Thoracic aorta (tissue), 2 donors: Measurements from ENCODE around the gene GDF7. TPM values are rescaled to one million over a fixed set of nuclear protein-coding genes. Genes with fewer than 3 reads are reported as not detected.

Experiments
- ATAC-seq: fragments of 150-250 bp; one replicate; pipeline ENCODE4 v1.8.0; 2017; ENCODE audit warnings: low read depth; ENCODE audit not compliant: insufficient number of reproducible peaks, low FRiP score
- DNase-seq: peaks from one replicate; pipeline ENCODE4 v3.0.0-alpha.2; 2020; ENCODE audit warnings: low spot score
- H3K27ac ChIP-seq, 2 donors: fragments of 200-600 bp; sonication (generic); 1 replicate in 1 of 2; 2 replicates in 1 of 2; pipeline ENCODE4 v1.5.1; 2016; ENCODE audit warnings: mild to moderate bottlenecking in 2 of 2, moderate library complexity in 2 of 2
- H3K27me3 ChIP-seq: fragments of 200-600 bp; sonication (generic); replicated peaks from 2 replicates; pipeline ENCODE4 v1.6.0; 2016; ENCODE audit warnings: mild to moderate bottlenecking; ENCODE audit not compliant: insufficient read depth
- H3K36me3 ChIP-seq: fragments of 200-600 bp; sonication (generic); one replicate; pipeline ENCODE4 v1.5.1; 2016
- H3K4me1 ChIP-seq, 2 donors: fragments of 200-600 bp; sonication (generic); 1 replicate in 1 of 2; 2 replicates in 1 of 2; pipeline versions ENCODE4 v1.5.1 to v1.6.0; 2016; ENCODE audit warnings: low read depth in 2 of 2, mild to moderate bottlenecking in 1 of 2; ENCODE audit not compliant: control insufficient read depth in 1 of 2
- H3K4me3 ChIP-seq: fragments of 200-600 bp; sonication (generic); 2 replicates; pipeline ENCODE4 v1.5.1; 2016; ENCODE audit warnings: mild to moderate bottlenecking
- H3K9me3 ChIP-seq: fragments of 200-600 bp; sonication (generic); 2 replicates; pipeline ENCODE4 v1.5.1; 2016
- total RNA-seq, 2 donors: library from RNA; depleted of rRNA; stranded (reverse); fragments of >200 nt; gene quantifications; one replicate each; pipeline versions ENCODE4 v1.1.0 to v1.2.3, GENCODE V29; 2016
- TF ChIP-seq, protein P1 (sequence below): fragments of 200-600 bp; sonication (generic); IDR thresholded peaks from one replicate; pipeline ENCODE4 v1.5.1; 2019; ENCODE audit warnings: antibody characterized with exemption

Gene GDF7
- total RNA-seq, 2 donors from 2014 or later, result 39.7 to 40.7 TPM

DNA sequence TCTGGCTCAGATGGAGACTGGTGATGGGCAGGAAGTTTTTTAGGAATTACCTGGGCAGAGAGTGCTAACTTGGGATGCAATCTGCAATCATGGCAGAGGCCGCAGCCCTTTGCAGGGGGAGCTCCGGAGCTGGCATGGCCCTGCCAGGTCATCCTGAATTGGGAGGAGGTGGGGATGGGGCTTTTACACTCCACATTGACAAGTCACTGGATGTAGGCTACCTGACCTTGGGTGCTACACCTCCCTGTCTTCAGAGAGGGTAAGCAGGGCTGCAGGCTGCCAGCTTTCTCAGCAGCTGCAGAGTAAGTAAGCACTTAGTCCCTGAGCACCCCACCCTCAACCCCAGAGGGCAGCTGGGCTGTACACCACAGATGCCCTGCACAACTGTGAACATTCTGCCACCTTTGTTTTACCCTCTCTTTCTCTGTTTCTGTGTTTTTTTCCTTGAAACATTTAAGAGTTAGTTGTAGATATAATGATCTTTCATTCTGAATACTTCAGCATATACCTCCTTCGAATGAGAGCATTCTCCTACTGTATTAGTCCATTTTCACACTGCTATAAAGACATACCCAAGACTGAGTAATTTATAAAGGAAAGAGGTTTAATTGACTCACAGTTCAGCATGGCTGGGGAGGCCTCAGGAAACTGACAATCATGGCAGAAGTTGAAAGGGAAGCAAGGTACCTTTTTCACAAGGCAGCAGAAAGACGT lies 9.3 kb upstream of the GDF7 start:
- Histone ChIP-seq H3K4me3 (no peak overlapping the region), H3K36me3 (no peaks in the 10 kb centered on the region), H3K9me3 (no peaks in the 10 kb centered on the region), H3K27me3 (no peaks in the 10 kb centered on the region), H3K27ac (no peak overlapping the region), H3K4me1 (peaks cover 0 to 9% of the 10 kb centered on the region in 2 donors)
- no peak for DNase-seq
- ATAC-seq, result no peak
- TF ChIP-seq, protein P1, sequence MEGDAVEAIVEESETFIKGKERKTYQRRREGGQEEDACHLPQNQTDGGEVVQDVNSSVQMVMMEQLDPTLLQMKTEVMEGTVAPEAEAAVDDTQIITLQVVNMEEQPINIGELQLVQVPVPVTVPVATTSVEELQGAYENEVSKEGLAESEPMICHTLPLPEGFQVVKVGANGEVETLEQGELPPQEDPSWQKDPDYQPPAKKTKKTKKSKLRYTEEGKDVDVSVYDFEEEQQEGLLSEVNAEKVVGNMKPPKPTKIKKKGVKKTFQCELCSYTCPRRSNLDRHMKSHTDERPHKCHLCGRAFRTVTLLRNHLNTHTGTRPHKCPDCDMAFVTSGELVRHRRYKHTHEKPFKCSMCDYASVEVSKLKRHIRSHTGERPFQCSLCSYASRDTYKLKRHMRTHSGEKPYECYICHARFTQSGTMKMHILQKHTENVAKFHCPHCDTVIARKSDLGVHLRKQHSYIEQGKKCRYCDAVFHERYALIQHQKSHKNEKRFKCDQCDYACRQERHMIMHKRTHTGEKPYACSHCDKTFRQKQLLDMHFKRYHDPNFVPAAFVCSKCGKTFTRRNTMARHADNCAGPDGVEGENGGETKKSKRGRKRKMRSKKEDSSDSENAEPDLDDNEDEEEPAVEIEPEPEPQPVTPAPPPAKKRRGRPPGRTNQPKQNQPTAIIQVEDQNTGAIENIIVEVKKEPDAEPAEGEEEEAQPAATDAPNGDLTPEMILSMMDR, result no peak

DNA sequence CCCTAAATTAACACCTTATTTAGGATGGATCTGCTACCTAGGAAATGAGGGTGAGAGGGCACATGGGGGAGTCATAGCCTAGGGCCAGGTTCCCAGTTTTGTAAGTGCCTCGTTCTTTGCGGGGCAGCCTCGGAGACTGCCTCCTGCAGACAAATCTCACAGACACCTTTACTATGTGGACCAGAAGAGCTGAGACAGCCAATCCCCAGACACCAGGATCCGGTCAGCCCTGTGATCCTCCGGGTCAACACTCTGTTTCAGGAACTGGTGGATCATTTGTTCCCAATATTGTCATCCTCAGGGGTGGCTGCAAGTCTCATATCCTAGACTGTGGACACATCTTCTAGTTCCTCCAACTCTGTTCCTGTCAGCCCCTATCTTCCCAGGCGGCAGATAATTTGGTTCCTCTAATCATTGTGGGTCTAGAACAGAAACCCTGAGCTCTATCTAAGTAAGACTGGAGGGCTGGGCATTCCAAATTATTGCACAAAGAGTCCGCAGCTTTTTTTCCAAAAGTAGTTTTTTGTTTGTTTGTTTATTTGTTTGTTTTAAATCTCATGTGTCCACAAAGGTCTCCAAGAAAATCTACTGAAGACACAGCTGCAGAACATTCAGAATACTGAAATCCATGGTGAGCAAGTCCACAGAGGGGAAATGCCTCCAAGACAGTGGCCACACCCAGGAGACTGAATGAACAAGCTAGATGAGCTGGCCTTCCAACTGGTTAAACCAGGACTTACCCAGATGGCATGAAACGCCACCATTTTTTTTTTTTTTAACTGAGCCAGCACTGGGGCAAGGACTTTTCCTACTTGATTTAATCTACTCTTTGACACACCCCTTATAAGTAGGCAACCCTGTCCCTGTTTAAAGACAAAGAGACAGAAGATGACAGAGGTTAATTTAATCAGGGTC lies 6.2 kb upstream of the GDF7 start:
- Histone ChIP-seq H3K36me3 (no peaks in the 10 kb centered on the region), H3K9me3 (no peaks in the 10 kb centered on the region), H3K27ac (no peak overlapping the region), H3K4me1 (peaks cover 3 to 29% of the 10 kb centered on the region in 2 donors), H3K27me3 (no peaks in the 10 kb centered on the region), H3K4me3 (no peak overlapping the region)
- TF ChIP-seq, protein P1, result no peak
- DNase-seq (no peak), ATAC-seq (no peak)

GRCh38 chr2:20661421-20662307 lies 5.3 kb upstream of the GDF7 start:
- H3K9me3 ChIP-seq, result no peaks in the 10 kb centered on the region
- TF ChIP-seq, protein P1, result peak; percentile 98
- H3K4me3 ChIP-seq, result no peak overlapping the region
- no peaks in the 10 kb centered on the region for H3K27me3 ChIP-seq
- peaks cover 3 to 33% of the 10 kb centered on the region in 2 donors for H3K4me1 ChIP-seq
- H3K27ac ChIP-seq, result no peak overlapping the region
- no peaks in the 10 kb centered on the region for H3K36me3 ChIP-seq
- ATAC-seq, result no peak
- no peak for DNase-seq

- no peak overlapping the region for H3K27ac ChIP-seq
- H3K4me3 ChIP-seq, result no peak overlapping the region
- no peaks in the 10 kb centered on the region for H3K27me3 ChIP-seq
- no peaks in the 10 kb centered on the region for H3K36me3 ChIP-seq
- H3K4me1 ChIP-seq, result peaks cover 3 to 33% of the 10 kb centered on the region in 2 donors
- DNase-seq (no peak), ATAC-seq (no peak)
- TF ChIP-seq, protein P1, result no peak
- no peaks in the 10 kb centered on the region for H3K9me3 ChIP-seq
Observed at GRCh38 chr2:20662308-20662937, 4.5 kb upstream of the GDF7 start.
